ENCODE results near the gene MTCP1.

MTCP1 gene

GRCh38 chrX:155061760-155062159 is 9.2 kb downstream of the MTCP1 start:
- Histone ChIP-seq H3K36me3 (ENCODE audit: control insufficient read depth, low read length) (peaks cover 15% of the 10 kb centered on the region), H3K9me3 (ENCODE audit: control insufficient read depth, insufficient read depth, low read length) (no peaks in the 10 kb centered on the region), H4K20me1 (ENCODE audit: control insufficient read depth, insufficient read depth, low read depth, low read length) (no peaks in the 10 kb centered on the region), H3K4me1 (ENCODE audit: control insufficient read depth, low read length) (no peaks in the 10 kb centered on the region), H3F3A (ENCODE audit: control insufficient read depth, insufficient read depth) (no peaks in the 10 kb centered on the region), H3K27ac (ENCODE audit: low read depth, low read length) (no peak overlapping the region), H3K79me2 (ENCODE audit: control insufficient read depth, low read length) (peaks cover 11% of the 10 kb centered on the region), H3K27me3 (ENCODE audit: control insufficient read depth, low read length) (no peaks in the 10 kb centered on the region), H3K4me2 (ENCODE audit: low read length) (no peak overlapping the region), H3K9me2 (replicated peaks; ENCODE audit: control insufficient read depth, low read length) (no peaks in the 10 kb centered on the region), H3K4me3 (ENCODE audit: low read length) (no peak overlapping the region)
- TF ChIP-seq EZH2phosphoT487 (IDR thresholded peaks at IDR 0.05; ENCODE audit: borderline replicate concordance, low read length) (no peak), CTCF (IDR thresholded peaks at IDR 0.05; ENCODE audit: low read depth, low read length, poor library complexity, severe bottlenecking) (no peak)

GRCh38 chrX:155056877-155057792 is 13.8 kb downstream of the MTCP1 start:
- H3K9me2 ChIP-seq (replicated peaks; ENCODE audit: control insufficient read depth, low read length): no peaks in the 10 kb centered on the region
- no peak overlapping the region for H3K4me3 ChIP-seq (ENCODE audit: low read length)
- H3K36me3 ChIP-seq (ENCODE audit: control insufficient read depth, low read length): peaks cover 15% of the 10 kb centered on the region
- no peaks in the 10 kb centered on the region for H3K27me3 ChIP-seq (ENCODE audit: control insufficient read depth, low read length)
- H3K4me1 ChIP-seq (ENCODE audit: control insufficient read depth, low read length): no peaks in the 10 kb centered on the region
- H3K4me2 ChIP-seq (ENCODE audit: low read length): peak overlapping the region; percentile 33; the same call in 1 of the 2 replicates
- no peaks in the 10 kb centered on the region for H3K79me2 ChIP-seq (ENCODE audit: control insufficient read depth, low read length)
- no peaks in the 10 kb centered on the region for H4K20me1 ChIP-seq (ENCODE audit: control insufficient read depth, insufficient read depth, low read depth, low read length)
- no peak overlapping the region for H3K27ac ChIP-seq (ENCODE audit: low read depth, low read length)
- H3K9me3 ChIP-seq (ENCODE audit: control insufficient read depth, insufficient read depth, low read length): no peaks in the 10 kb centered on the region
- no peaks in the 10 kb centered on the region for H3F3A ChIP-seq (ENCODE audit: control insufficient read depth, insufficient read depth)
- TF ChIP-seq CTCF (IDR thresholded peaks at IDR 0.05; ENCODE audit: low read depth, low read length, poor library complexity, severe bottlenecking) (peak; percentile 79), EZH2phosphoT487 (IDR thresholded peaks at IDR 0.05; ENCODE audit: borderline replicate concordance, low read length) (no peak)

GRCh38 chrX:155056471-155056870 is 14.5 kb downstream of the MTCP1 start:
- no peak overlapping the region for H3K4me3 ChIP-seq (ENCODE audit: low read length)
- H3K4me2 ChIP-seq (ENCODE audit: low read length): no peak overlapping the region
- no peak overlapping the region for H3K27ac ChIP-seq (ENCODE audit: low read depth, low read length)
- H3K36me3 ChIP-seq (ENCODE audit: control insufficient read depth, low read length): peaks cover 16% of the 10 kb centered on the region
- H3K27me3 ChIP-seq (ENCODE audit: control insufficient read depth, low read length): no peaks in the 10 kb centered on the region
- no peaks in the 10 kb centered on the region for H3K9me3 ChIP-seq (ENCODE audit: control insufficient read depth, insufficient read depth, low read length)
- no peaks in the 10 kb centered on the region for H3K79me2 ChIP-seq (ENCODE audit: control insufficient read depth, low read length)
- H3F3A ChIP-seq (ENCODE audit: control insufficient read depth, insufficient read depth): no peaks in the 10 kb centered on the region
- H3K9me2 ChIP-seq (replicated peaks; ENCODE audit: control insufficient read depth, low read length): no peaks in the 10 kb centered on the region
- H4K20me1 ChIP-seq (ENCODE audit: control insufficient read depth, insufficient read depth, low read depth, low read length): no peaks in the 10 kb centered on the region
- TF ChIP-seq EZH2phosphoT487 (IDR thresholded peaks at IDR 0.05; ENCODE audit: borderline replicate concordance, low read length) (no peak), CTCF (IDR thresholded peaks at IDR 0.05; ENCODE audit: low read depth, low read length, poor library complexity, severe bottlenecking) (no peak)
- no peaks in the 10 kb centered on the region for H3K4me1 ChIP-seq (ENCODE audit: control insufficient read depth, low read length)
